HG03159 (cell line): ENCODE results near the gene RNU6-1.

Experiments used
- ATAC-seq: cut with Tn5 transposase; IDR thresholded peaks from one replicate; pipeline ENCODE4 v1.9.1; 2021; ENCODE audit warnings: mild to moderate bottlenecking, moderate library complexity; ENCODE audit not compliant: unreplicated experiment

The RNU6-1 gene

DNA sequence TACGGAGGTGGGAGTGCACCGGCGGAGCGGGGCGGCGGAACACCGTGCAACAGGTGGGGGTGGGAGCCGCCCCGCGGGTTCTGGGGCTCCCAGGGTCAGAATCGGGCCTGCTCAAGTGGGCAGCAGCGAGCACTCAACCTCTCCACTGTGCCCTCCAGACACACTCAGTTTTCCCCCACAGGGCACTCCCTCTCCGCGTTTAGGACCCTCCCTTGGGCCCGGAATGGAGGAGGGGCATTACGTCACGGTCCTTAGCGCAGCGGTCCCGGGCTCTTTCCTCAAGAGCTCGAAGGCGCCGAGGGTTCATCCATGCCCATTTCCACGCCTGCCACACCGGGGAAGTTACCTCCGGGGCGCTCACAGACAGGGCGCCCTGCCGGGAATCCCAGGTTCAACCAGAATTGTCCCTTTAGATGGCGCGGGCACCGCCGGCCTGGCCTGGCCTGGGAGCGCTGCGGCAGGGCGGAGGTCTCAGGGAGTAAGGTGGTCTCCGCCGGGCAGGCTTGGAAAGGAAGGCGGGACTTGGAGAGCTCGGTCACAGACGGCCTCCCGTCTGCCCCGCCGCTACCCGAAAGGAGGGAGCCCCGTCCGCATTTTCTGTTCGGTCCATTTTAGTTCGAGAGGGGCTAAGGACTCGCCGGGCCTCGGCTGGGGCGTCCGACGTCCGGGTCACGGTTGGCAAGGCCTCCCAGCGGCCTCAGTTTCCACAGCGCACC lies 5.1 kb downstream of the RNU6-1 start:
- no peak for ATAC-seq

DNA sequence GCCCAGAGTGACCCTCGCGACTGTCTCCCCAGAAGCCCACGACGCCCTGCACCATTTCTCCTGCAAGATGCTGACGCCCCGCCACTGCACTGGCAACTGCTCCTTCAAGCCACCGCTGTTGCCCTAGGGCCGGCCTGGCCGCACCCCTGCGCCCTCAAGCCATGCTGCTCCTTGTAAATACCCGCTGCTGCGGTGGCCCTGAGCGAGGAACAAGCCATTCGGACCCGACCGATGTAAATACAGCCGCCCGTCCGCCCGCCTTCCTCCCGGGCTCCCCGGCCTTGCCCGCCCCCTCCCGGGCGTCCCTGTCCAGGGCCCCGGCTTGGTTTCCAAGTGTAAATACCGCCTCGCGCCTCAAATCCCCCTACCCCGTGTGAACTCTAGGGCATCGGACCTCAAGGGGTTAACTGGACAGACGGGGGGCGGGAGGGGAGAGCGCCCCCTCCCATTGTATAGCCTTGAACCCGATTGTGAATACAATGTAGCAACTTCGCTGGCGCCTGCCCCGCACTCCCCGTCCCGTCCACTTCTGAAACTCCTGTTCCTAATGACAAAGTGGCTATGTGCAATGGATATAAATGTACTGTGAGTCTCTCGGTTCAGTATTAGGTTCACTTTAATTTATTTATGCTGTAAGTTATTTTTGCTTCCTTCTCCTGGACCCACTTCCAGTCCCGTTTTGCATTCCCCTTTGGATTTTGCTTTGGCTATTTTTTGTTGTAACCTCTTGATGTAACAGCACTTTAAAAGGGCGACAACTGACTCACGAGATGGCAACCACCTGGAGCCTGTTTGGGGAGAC lies 5.9 kb downstream of the RNU6-1 start:
- no peak for ATAC-seq

DNA sequence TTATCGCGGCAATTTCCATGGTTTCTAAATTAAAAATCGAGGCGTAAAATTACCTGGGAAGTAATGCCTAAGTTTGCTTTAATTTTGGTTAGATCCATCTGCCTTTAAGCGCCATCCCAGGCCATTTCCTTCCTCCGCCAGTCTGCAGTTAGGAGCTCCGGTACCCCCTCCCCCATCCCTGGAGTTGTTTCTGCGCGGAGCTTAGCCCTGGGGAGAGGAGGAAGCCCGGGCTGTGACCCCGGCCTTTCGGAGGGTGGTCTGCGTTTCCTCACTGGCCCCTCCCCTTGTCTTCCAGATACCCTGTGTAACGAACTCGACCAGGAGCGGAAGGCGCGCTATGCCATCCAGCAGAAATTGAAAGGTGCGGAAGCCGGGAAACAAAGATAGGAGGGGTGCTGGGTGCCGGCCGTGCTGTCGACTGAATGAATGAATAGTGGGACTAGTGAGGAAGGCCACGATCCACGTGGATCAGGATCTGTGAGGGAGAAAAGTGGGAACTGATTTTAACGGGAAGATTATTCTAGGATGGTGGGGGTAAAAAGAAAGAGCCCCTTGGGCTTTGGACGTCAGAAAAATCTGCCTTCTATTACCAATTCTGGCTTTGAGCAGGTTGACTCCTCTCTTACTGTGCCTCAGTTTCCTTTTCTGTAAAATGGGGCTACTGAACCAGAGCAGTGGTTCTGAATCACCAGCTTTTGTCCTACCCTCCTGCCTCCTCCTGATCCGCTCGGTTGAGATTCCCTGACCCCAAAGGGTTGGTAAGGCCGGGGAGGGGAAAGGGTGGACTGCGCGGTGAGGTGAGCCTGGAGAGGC lies 6.7 kb downstream of the RNU6-1 start:
- no peak for ATAC-seq

DNA sequence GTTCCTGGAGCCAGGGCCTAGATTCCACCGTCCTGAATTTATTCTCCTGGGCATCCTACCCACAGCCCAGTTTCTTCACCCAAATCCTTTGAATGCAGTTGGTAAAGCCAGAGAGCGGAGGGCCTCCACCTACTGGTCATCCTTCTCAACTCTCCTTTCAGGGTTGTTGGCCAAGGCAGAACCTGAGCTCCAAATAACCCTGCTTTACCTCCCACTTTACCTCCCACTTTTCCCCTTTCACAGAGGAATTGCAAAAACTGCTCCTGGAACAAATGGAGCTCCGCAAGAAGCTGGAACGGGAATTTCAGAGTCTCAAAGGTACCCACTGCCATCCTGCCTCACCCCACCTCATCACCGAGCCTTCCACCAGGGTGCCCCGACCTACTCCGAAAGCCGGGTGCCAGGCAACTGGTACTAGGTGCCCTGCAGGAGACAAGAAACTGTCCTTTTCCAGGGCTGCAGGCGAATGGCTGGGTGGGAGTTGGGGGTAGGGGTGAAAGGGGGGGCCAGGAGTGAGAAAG lies 7.8 kb downstream of the RNU6-1 start:
- ATAC-seq, result no peak

DNA sequence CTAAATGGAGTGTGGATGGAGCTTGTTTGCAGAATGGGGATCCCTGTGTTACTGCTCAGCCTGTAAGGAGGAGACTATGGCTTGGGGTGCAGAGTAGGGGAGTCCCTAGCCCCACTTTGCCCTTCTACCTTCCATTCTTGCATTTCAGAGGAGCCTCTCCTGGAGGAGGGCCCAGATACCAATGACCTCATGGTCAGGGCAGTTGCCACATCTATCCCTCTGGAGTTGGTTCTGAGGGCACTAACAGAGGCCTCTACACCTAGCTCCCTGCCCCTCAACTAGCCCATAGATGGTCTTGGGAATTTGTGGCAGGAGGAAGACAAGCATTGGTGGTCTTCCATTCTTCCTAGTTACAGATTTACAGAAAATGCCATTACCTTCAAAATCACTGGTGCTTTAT lies 8.5 kb downstream of the RNU6-1 start:
- ATAC-seq, result no peak

DNA sequence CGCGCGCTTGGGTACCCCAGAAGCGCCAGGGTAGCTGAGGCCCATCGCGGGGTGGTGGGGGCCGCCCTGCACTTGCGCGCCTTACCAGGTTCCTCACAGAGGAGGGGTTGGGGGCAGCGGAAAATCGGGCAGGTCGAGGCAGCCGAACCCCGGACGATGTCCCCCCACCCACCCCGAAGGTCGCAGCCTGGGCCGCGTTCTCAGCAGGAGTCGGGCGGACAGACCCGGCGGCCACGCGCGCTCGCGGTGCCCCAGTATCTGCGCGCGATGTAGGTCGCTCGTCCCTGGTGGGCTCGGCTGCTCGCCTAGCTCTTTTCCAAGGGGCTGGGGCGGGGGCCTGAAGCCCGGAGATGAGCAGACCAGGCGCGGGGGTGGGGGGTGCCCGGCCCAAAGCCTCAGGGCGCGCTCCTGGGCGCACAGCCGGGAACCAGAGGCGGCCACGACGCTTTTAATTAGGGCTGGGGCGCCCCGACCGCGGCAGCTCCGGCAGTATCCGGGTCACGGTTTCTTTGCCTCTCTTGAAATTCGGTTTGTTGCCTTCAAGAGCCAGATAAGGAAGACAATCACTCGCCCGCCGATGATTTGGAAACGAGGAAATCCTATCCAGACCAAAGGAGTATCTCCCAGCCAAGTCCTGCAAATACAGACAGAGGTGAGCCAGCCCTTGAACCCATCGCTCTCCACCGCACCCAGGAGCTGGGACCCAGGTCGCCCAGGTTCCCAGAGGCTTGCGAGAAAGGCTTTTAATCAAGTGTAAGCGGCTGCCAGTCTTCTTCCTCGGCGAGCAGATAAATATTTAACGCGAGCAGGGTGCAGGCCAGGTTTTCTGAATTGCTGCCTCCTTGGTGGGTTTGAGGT lies 10.0 kb downstream of the RNU6-1 start:
- ATAC-seq, result no peak

DNA sequence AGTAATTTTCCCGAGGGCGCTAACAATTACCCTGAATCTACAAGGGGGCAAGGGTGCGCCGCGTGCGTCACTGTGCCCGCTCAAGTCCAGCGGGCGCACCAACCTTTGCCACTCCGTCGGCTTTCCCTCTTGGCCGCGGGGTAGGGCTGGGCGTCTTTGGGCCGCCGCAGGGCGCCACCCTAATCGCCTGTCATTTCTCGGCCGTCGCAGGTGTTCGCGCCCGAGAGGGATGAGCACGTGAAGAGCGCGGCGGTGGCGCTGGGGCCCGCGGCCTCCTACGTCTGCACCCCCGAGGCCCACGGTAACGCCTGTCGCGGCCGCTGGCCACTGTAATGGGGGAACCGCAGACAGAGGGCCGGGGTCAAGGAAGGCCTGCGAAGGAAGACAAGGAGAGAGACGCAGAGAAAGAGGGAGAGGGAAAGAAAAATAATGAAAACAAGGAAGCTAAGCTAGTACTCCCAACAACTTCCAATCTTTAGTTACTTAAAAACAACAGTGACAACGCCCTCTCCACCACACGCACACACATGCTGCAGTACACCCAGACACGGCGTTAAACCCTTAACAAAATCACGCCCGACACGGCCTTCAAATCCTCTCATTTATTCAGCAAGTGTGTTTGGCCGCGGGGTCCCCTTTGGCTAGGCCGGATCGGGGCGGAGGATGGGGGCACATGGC lies 10.7 kb downstream of the RNU6-1 start:
- ATAC-seq, result no peak

DNA sequence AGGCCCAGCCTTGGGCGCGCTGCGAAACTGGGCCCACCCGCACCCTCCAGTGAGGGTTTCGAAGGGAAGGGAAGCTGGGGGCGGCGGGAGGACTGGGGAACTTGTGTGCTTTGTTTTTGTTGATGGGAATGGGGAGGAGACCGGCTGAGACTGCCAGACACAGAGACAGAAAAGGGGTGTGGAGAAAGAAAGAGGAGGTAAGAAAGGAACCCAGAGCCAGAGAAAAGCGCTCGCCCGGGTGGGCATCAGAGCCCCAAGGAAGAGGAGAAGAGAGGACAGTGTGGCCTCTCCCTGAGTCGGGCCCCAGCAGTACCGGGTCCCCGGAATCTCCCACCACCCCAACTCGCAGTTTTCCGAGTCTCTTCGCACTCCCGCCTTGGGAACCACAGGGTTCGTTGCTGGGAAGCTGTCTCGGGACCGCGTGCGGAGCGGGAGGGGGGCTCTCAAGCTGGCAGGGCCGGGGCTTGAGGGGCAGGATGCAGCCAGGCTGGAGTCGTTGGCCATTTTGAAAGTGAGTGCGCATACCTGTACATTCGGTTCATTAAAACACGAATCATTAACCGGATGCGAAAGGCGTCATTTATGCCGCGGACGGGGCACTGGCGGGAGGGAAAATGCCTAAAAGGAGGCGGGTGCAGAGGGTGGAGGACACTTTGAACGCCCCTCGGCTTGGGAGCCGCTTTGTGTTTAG lies 11.4 kb downstream of the RNU6-1 start:
- no peak for ATAC-seq

DNA sequence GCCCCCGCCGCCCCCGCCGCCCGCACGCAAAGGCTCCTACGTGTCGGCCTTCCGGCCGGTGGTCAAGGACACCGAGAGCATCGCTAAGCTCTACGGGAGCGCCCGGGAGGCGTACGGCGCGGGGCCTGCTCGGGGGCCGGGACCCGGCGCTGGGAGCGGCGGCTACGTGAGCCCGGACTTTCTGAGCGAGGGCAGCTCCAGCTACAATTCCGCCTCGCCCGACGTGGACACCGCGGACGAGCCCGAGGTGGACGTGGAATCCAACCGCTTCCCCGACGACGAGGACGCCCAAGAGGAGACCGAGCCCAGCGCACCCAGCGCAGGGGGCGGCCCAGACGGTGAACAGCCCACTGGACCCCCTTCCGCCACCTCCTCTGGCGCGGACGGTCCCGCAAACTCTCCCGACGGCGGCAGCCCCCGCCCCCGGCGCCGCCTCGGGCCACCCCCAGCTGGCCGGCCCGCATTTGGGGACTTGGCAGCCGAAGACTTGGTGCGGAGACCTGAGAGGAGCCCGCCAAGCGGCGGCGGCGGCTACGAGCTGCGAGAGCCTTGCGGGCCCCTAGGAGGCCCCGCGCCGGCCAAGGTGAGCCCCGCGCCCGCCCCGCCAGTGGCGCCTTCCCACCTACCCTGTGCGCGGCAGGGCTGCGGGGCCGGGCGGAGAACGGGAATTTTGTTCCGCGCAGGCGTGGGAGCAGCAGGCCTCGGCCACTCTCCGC lies 12.1 kb downstream of the RNU6-1 start:
- no peak for ATAC-seq

DNA sequence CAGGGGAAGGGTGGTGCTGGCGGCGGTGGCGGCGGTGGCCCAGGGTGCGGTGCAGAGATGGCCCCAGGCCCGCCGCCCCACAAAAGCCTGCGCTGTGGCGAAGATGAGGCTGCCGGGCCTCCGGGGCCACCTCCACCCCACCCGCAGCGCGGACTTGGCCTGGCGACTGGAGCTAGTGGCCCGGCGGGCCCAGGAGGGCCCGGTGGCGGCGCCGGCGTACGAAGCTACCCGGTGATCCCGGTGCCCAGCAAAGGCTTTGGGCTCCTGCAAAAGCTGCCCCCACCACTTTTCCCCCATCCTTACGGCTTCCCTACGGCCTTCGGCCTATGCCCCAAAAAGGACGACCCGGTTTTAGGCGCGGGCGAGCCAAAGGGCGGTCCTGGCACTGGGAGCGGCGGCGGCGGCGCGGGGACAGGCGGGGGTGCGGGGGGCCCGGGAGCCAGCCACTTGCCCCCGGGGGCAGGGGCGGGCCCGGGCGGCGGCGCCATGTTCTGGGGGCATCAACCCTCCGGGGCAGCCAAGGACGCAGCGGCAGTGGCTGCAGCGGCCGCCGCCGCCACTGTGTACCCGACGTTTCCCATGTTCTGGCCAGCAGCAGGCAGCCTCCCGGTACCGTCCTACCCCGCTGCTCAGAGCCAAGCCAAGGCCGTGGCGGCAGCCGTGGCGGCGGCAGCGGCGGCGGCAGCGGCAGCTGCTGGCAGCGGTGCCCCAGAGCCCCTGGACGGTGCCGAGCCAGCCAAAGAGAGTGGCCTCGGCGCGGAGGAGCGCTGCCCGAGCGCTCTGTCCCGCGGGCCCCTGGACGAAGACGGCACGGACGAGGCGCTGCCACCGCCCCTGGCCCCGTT lies 12.9 kb downstream of the RNU6-1 start:
- no peak for ATAC-seq

DNA sequence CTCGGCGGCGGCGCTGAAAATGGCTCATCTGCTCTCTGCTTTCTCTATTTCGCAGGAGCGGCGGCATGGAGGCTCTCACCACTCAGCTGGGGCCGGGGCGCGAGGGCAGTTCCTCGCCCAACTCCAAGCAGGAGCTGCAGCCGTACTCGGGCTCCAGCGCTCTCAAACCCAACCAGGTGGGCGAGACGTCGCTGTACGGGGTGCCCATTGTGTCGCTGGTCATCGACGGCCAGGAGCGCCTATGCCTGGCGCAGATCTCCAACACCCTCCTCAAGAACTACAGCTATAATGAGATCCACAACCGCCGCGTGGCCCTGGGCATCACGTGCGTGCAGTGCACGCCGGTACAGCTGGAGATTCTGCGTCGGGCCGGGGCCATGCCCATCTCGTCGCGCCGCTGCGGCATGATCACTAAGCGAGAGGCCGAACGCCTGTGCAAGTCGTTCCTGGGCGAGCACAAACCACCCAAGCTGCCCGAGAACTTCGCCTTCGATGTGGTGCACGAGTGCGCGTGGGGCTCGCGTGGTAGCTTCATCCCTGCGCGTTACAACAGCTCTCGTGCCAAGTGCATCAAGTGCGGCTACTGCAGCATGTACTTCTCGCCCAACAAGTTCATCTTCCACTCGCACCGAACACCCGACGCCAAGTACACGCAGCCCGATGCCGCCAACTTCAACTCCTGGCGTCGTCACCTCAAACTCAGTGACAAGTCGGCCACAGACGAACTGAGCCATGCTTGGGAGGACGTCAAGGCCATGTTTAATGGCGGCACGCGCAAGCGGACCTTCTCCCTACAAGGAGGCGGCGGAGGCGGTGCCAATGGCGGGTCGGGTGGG lies 13.7 kb downstream of the RNU6-1 start:
- no peak for ATAC-seq

DNA sequence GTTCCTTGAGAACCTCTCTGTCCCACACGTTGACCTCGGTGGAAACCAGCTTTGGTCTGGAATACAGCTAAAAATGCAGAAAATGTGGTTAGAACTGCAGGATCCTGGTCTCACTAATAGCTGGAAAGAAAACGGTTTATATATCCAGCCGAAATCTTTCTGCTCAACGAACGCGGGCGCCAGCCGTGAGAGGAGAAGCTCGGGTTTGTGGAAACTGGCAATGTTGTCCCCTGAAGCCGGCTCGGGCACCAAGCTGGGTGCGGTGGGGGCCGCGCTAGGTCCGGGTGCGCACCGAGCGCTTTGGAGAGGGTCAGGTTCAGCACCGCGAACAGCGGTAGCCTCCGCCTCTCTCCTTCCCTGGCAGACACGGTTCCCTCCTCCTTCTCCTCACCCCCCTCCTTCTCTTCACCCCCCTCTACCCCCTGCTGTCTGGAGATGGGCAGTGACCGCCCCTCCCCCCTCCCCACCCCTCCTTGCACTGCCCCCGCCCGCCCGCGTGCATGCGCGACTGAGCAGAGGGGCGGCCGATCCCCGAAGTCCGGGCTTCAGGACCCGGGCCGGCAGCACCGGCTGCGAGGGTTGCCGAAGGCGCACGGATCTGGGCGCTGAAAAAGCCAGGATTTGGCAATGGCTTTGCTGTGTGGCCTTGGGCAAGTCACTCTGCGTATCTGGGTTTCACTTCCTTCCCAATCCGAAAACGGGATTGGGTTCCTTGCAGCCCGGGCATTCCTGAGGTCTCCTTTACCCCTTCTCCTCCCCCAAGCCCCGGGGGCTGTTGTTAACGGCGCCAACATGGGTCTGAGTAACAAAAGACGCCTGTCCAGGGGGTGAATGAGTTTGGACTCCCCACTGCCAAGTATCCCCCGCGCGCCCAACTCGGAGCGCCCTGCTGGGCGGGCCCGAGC lies 14.6 kb downstream of the RNU6-1 start, which contains the start of gene SKOR1:
Gene SKOR1, plus strand, starts transcription at position 534 of the 905 bp plus-strand sequence. Its CDS starts 94 bp downstream, at position 628.
- no peak for ATAC-seq

DNA sequence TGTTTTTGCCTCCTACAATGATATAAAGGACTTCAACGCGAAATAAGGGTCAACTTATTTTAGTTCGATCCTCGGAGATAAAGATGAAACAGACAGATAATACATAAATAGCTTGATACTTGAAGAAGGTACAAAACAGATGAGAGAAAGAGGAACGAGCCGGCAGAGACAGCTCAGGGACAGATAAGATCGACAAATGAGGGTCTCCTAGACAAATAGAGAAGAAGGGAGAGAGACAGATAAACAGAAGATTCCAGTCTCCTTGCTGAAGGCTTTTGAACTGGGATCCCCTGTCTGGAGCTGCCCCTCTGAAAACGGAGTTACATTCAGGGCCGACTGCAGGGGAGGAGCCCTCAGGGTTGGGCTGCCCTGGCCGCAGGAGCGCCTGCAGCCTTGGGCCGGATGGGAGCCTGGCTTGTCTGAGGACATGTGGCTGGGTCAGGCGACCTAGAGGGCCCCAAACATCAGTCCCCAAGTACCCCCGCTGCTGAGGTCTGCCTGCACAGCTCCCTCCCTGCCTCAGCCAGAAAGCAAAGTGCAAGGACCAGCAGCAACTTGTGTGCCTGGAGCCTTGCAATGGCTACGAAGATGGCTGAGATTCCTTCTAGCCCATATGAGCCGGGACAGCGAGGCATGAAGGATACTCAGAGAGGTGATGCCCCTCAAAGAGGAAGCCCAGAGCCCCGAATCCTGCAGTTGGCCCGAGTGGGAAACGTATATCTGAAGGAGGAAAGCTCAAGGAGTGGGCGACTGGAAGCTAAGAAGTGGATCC lies 15.5 kb downstream of the RNU6-1 start:
- no peak for ATAC-seq

DNA sequence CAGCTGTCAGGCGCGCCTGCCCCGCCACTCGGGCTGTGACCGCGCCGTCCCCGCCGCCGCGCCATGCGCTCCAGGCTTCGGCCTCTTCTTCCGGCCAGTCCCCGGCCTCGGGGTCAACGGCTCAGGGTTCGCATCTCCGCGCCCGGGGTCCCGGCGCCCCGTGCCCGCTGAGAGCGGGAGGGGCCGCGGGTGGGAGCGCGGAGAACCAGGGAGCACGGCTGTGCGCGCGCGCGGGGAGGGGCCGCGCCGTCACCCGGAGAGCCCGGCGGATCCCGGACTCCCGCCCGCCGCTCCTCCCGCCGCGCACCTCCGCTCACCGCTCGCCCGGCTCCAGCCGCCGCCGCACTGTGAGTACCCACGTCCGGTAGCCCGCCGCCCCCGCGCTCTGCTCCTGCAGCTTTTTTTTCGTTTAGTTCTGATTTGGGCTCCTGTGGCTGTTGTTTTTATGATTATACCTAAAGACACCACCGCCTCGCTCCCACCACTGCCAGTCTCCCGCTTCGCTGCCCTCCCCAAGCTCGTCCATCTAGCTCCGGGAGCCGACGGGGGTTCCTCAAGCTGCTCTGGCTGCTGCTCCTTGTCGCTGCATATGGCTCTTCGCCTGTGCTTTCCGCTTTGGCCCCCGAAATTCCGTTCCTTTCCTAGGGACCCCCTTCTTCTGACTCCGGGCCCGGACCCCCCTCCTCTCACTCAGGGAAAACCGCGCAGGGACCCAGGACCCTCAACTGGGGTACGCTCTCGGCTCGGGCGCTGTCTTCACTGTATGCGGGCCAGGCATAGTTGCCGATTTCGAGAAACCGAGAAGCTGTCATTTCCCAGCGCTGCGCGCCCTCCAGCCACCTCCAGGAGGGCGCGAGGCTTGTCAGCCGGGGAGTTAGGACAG lies 16.3 kb downstream of the RNU6-1 start:
- no peak for ATAC-seq
